GM12872 (cell line): Measurements from ENCODE around the gene RPP25.

Source experiments
- CTCF ChIP-seq: IDR thresholded peaks from 3 replicates; pipeline ENCODE4 v1.5.1; 2011; ENCODE audit warnings: low read depth, mild to moderate bottlenecking, low read length, moderate library complexity; ENCODE audit not compliant: insufficient read depth

RPP25 gene

GRCh38 chr15:74937590-74938371 is 18.8 kb downstream of the RPP25 start, which contains the start of gene COX5A:
TSS of gene COX5A (minus strand) at chr15:74938073. CDS start at chr15:74938014, 59 bp downstream.
- TF ChIP-seq CTCF, result no peak

GRCh38 chr15:74937272-74937589 is 19.3 kb downstream of the RPP25 start:
- TF ChIP-seq CTCF, result no peak

GRCh38 chr15:74933573-74933972 is 23.0 kb downstream of the RPP25 start:
- no peak for TF ChIP-seq CTCF

GRCh38 chr15:74928771-74929198 is 27.8 kb downstream of the RPP25 start:
- no peak for TF ChIP-seq CTCF

GRCh38 chr15:74924525-74924924 is 32.0 kb downstream of the RPP25 start:
- TF ChIP-seq CTCF, result no peak

GRCh38 chr15:74920456-74920855 is 36.1 kb downstream of the RPP25 start:
- no peak for TF ChIP-seq CTCF

GRCh38 chr15:74917676-74918075 is 38.9 kb downstream of the RPP25 start:
- no peak for TF ChIP-seq CTCF
